A172 (cell line): ENCODE results near the gene HSD11B2. TPM values are rescaled to one million over a fixed set of nuclear protein-coding genes. Genes with fewer than 3 reads are reported as not detected.

Experiments used
- DNase-seq: peaks from one replicate; pipeline ENCODE4 v3.0.0-alpha.2; 2015; ENCODE audit warnings: low spot score
- total RNA-seq: library from RNA; depleted of rRNA; stranded (reverse); fragments of >200 nt; shearing (Covaris generic); gene quantifications from 2 replicates; pipeline ENCODE4 v1.2.3, GENCODE V29; 2014

Gene HSD11B2
- total RNA-seq, 1 experiment from 2014 or later: not detected

DNA sequence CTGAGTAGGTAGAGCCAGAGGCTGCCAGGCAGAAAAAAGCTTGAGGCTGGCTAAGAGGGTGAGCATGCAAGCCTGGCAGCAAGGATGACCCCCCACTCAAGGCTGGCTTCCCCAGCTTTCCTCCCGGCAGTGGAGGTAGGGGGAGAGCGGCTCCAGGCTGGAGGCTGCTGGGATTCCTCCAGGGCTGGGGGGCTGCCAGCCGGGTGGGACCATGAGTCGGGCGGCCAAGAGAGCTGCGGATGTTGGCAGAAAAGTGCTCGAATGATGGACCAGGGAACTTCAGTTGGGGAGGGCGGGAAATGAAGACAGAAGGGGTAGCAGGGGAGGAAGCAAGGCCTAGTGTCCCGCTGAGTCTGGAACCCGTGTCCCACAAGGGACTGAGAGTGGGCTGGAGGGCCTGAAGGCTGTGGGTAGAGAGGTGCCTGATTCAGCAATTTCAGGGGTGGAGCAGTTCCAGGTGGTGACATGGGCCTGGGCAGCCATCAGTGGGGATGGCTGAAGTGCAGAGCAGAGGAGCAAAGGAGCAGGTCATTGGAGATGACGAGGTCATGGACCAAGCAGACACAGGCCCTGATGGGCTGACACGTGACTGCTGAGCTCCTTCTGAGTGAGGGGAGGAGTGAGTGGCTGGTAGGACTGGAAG, 20.3 kb downstream of the HSD11B2 start:
- no peak for DNase-seq

DNA sequence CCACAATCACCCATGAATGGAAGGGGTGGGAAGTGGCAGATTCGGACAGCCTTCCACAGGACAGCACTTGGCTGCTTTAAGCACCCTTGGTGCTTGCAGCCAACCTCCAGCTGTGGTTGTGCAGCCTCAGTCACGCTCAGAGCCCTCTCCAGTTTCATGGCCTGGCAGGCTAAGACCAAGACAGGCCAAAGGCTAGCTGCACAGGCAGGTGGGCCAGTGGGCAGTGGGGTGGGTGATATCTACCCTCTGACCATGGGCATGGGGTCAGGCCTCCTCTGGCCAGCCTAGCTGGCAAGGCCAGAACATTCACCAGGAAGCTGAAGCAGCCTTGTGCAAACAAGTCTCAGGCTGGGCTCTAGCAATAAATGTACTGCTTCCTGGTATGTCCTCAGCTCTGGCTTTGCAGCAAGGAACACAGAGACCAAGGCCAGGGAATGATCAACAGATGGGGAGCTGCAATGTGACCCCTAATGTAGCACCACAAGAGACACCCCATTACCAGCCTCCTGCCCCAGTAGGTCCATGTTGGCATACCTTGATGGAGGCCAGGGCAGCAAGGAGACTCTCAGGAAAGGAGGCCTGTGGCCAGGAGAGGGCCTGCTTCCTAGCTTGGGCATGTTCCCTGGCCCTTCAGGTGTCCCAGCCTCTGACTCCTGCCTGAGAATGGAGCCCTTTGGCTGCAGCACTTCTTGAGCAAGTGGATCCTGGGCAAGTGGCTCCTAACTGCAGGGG, 20.9 kb downstream of the HSD11B2 start:
- no peak for DNase-seq

DNA sequence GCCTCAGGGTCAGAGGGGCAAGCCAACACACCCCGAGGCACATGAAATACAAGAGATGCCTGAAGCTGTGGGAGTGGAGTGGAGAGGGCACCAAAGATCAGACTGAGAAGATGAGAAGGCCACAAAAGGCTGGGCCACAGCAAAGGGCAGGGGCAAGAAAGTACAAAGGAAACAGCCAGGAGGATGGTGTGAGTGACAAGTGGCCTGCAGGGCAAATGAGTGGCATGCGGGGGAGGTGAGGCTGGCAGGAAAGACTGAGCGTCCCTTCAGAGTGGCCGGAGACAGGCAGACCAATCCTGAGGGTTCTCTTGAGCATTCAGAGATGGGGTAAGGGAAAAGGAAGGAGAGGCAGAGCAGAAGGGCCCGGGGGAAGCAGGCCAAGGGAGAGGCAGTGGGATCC, 23.2 kb downstream of the HSD11B2 start:
- DNase-seq: no peak

DNA sequence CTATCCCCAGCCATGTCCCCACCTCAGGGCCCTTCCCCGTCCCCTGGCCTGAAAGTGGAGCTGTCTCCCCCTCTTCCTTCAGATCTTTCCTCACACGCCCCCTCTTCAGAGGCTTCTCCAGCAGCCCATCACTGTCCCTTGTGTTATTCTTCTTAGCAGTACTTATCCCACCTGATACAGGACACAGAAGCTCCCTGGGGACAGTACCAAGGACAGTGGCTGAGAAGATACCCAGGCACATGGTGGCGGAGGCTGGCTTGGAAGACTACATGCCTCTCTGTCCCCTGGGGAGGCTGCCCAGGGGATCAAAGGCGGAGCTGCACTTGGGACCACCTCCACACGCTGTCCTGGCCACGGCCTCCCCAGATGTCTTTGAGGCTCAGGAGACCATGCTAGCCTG, 23.9 kb downstream of the HSD11B2 start:
- no peak for DNase-seq

DNA sequence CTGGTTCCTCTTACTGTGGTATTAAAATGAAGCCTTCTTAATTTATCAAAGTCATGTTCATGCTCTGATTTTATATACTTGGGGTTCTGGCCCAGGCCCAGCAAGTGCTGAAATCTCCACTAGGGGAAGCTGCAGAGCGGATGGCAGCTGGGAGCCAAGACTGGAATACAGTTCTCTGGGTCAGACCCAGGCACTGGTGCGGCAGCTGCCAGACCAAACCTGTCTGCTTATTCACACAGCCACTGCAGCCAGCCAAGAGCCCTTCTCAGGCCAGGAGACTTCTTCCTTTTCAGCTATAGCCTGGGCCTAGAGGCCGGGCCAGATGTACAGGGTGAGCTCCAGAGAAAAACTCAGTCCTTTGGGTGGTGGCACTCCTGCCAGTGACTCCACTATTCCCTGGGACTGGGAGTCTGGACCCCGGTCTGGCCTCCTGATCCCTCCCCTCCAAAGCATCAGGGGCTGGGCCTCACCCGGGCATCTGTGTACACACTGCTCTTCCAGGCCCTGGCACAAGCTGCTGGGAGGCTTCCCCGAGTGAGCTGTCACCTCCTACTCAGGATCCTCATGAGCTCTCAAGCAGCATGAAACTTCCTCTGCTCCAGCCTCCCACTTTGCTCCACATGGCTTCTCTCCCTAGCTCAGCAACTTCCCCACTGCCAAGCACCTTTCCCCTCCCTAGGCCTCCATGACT, 25.6 kb downstream of the HSD11B2 start:
- no peak for DNase-seq

DNA sequence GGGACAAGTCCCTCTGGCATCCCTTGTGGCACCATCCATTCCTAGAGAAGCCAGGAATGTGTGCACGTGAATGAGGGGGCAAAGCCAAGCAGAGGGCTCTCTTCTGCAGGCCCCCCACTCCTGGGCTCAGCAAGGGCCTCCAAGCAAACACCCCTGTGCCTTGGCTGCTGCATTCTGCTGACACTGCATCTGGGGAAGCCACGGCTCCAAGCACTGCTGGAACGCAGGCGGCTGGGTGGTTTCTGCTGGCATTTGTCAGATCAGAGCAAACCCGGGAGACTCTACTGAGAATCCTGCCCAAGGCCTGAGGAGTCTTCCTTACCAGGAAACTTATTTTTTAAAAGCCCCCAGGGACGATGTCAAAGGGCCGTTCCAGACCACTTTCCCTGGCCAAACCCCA, 26.7 kb downstream of the HSD11B2 start:
- DNase-seq: no peak

DNA sequence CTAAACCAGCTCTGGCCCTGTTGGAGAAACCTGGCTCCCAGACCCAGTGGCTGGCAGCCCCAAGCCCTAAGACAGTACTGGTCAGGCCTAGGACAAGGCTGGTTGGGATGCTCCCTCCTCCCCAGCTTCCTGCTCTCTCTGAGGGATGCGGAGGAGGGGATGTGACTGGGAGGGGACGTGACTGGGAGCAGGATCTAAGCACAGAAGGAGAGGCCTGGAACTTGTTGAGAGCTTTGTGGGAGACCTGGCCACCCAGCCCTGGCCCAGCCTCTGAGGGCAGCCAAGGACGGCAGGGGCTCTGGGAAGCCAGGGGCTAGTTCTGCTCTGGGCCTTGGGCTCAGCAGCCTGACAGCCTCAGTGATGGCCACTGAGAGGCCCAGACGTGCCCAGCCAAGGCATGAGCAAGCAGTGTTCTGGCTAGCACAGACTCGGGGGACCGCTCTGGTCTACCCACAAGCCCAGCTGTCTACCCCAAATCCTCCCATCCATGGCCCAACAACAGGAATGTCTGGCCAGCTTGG, 27.3 kb downstream of the HSD11B2 start:
- DNase-seq: no peak

DNA sequence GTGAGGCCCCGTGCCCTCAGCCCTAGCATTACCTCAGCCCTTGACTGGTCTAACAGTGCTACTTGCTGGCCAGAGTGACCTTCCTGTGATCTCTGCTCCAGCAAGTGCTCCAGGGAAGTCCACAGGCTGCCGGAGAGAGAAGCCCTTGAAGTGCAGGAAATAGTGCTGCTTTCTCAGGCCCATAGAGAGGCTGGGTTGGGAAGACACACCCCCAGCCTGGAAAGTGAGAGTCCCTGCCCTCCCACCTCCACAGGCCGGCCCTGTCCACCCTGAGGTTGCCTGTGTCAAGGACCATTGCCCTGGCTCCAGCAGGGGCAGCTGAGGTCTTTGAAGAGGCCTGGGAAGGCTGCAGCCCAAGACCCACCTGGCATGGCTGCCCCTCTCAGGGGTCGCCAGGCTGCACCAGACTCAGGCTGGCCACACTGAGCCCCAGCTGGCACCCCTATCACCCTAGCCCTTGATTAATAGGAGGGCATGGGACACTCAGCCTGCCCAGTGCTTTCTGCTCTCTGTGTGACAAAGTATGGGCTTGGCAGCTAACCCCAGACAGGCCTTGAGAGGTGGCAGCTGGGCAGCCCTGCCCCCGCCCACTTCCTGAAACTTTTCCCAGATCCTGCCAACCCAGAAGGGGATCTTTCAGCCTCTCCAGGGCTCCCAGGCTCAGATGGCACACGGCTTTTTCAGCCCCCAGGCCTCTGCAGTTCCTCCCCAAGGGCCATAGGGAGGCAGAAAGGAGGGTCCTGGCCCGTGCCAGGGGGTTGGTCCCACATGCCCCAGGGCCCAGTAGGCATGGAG, 28.3 kb downstream of the HSD11B2 start:
- peak; percentile 28 for DNase-seq

DNA sequence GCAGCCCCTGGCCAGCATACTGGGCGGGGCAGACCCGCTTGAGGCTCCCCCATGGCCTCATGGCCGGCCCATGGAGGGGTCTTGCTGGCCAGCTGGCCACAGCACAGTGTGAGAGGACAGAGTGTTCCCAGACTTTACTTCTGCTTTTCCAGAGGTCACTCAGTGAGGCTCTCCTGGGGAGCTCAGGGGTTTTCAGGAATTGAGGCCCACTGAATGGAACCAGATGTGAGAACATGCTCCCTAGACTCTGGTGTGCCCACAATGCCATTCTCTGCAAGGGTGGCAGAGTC, 28.9 kb downstream of the HSD11B2 start:
- no peak for DNase-seq

DNA sequence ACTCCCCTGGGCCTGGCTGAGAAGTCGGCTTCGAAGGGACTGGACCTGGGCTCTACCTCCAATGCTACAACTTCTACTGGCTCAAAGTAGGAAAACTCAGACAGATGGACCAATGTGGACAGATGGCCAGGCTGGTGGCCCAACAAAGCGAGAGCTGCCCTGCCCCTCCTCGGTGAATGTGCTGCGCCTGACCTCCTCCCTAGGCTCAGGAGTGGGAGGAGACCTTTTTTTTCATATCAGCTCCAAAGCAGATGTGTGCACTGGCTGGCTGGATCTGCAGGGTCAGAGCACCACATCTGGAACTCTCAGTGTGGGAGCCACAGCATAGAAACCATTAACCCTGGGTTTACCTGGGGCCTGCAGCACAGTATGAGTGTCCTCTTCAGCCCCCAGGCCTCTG, 29.2 kb downstream of the HSD11B2 start:
- no peak for DNase-seq

DNA sequence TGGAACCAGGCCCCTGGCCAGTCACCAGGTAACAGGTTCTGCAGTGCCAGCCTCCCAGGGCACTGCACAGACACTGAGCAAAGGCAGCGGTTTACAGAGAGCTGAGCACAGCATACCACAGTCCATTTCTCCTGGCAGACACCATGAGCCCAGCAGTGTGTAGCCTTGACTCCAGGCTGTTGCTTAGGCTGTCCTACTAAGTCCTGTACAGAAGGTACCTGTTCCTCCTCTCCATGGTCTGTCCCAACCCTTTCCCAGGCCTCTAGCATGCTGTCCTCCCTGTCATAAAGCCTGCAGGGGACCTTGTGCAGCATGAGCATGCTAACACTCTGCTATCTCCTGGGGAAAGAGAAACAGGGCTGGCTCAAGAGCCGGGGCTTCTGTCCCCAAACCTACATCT, 30.0 kb downstream of the HSD11B2 start:
- no peak for DNase-seq

DNA sequence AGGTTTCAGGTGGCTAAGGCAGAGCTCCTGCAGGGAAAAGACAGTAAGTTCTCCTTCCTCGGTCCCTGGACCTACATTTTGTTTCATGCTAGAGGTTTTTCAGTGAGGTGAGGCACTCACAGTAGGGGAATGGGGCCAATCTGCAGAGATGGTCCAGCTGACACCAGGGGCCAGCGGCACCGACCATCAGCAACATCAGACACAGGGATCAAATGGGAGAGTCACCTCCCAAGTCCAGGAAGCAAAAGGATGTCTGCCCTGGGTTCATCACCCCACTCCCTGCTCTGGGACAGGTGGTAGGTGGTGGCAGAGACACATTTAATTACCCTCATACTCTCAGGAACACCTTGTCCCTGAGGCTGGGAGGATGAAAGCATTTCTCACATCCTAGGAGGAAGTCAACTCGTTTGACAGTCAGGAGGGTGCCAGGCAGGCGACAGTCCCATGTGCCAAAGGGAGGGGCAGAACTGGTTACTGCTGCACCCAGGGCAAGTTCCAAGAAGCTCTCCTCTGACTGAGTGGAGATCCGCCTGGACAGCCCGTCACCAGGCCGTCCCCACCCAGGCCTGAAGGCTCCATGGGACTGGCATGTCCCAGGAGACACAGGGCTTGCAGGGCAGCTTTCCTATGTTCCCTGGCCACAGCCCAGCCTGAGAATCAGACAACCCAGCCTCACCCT, 30.8 kb downstream of the HSD11B2 start:
- no peak for DNase-seq

DNA sequence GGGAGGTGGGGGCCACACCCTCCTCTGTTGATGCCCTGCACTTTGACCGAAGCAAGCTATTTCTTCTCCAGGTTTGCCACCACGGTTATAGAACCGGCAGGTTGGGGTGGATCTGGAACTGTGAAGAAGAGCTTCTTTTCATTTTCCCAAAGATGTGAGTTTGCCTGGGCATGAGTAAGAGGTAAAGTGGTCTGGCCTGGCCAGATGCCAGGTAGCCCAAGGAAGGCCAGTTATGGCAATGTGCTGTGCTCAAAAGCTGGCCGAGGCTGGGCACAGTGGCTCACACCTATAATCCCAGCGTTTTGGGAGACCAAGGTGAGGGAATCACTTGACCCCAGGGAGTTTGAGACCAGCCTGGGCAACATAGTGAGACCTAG, 31.3 kb downstream of the HSD11B2 start:
- no peak for DNase-seq

DNA sequence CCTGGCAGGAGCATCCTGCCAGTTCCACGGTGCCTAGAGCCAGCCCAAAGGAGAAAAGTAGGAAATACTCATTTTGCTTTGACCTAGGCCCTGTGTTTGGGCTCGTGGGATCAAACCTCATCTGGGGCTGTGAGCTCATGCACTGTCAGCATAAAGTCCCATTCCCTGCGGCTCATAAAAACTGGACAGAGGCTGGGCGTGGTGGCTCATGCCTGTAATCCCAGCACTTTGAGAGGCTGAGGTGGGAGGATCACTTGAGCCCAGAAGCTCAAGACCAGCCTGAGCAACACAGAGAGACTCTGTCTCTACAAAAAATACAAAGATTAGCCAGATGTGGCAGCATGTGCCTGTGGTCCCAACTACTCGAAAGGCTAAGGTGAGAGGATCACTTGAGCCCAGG, 32.1 kb downstream of the HSD11B2 start:
- no peak for DNase-seq

DNA sequence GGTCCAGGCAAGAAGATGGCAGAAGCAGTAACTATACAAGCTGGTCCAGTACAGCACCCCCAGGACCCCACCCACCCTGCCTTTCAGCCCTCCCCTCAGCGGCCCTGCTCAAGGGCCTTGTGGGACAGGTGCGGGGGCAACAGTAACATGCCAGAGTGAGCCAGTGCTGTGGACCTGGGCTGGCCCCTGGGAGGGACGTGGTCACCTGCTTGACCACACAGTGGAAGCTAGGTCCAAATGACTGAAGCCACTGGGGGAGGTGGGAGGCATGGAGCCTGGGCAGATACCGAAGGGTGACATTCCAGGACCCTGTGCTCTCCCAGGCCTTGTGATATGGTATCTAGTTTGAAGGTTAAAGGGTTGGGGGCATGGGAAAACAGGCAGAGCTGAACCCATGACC, 32.8 kb downstream of the HSD11B2 start:
- DNase-seq: no peak

DNA sequence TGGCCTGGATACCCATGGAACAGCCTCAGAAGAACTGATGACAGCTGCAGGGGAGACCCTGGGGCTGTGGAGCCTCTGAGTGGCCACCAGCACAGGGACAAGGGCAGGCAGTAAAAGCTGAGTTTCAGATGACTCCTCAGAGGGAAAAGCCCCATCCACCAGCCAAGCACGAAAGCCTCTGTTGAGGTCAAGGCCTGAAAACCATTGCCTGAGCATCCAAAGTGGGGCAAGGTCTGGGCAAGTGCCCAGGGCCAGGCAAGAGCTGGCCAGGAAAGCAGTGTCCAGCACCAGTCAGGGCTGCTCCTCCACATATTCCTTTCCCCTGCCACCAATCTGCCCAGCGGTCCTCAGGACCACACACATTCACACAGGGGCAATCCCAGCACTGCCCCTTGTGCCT, 33.6 kb downstream of the HSD11B2 start:
- DNase-seq: no peak

DNA sequence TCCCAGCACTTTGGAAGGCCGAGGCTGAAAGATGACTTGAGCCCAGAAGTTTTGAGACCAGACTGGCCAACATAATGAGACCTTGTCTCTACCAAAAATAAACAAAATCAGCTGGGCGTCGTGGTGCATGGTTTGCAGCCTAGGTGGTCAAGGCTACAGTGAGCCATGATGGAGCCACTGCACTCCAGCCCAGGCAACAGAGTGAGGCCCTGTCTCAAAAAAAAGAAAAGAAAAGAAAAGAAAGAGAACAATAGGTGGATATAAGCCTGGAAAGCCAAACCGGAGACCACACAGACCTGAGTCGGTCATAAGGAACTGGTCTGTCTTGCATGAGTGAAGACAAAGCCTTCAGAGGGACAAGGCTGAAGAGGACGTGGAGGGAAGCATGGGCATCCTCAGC, 35.7 kb downstream of the HSD11B2 start:
- no peak for DNase-seq

DNA sequence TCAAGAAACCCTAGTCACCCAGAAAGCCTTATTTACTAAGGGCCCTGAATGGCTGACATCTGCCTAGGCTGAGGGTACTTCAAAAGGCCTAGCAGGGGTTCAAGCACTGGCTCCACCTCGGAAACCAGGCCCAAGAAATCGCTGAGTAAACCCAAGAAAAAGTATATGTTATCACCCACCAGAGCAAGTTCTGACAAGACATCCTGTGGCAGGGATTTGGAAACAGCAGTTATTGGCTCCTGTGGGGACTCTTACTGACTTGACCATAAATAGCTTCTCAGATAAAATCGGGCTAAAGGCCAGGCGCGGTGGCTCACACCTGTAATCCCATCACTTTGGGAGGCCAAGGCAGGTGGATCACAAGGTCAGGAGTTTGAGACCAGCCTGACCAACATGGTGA, 37.8 kb downstream of the HSD11B2 start:
- DNase-seq: no peak

DNA sequence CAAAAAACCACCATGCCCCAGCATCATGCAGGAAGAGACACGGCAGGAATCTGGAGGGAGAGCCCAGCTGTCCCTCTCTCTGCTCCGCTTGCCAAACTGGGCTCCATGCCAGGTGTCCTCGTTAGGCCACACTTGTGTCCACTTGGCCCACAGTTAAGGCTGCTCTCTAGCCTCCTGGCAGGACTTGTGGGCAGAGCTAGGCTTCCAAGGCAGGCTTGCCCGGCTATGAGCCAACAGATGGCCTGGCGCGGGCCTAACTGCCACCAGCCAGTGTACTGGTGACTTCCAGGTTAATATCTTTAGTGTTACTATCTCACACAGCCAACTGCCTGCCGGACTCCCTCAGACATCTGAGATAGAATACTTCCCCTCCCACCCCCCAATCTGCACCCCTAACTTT, 39.4 kb downstream of the HSD11B2 start:
- DNase-seq: no peak

DNA sequence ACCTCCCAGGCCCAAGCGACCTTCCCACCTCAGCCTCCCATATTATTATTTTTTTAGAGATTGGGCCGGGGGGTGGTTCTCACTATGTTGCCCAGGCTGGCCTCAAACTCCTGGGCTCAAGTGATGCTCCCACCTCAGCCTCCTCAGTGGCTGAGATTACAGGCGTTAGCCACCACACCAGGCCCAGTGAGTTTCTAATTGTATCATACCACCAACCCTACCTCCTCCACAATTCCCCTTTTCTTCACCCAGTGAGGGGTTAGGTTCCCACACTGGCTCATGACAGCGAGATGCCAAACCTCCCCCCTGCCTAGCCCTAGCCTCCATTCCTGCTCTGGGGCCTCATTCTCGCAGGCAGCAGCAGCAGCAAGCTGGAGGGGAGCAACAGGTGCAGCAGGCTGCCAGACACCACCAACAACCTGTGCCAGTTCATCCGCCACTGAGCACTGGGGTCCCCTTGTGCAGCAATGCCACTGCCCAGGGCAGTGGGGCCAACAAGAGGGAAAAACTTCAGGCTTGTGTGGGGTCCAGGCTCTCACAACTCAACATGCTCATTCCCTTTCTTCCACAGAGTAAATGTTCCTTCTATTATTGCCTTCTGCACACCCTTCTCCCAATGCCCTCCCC, 41.0 kb downstream of the HSD11B2 start:
- DNase-seq: no peak
